ENCODE measurements around the gene DOP1B. TPM values are rescaled to one million over a fixed set of nuclear protein-coding genes. Genes with fewer than 3 reads are reported as not detected.
A peak's percentile ranks its signal among the peaks of the same experiment; 100 is the strongest.

The DOP1B gene
- total and polyA plus RNA-seq, 10 of the 15 experiments (the other 5 are each of a cell fraction or from before 2014, with no cell fraction given): 1.2 to 12.2 (median 4.3) TPM

DNA sequence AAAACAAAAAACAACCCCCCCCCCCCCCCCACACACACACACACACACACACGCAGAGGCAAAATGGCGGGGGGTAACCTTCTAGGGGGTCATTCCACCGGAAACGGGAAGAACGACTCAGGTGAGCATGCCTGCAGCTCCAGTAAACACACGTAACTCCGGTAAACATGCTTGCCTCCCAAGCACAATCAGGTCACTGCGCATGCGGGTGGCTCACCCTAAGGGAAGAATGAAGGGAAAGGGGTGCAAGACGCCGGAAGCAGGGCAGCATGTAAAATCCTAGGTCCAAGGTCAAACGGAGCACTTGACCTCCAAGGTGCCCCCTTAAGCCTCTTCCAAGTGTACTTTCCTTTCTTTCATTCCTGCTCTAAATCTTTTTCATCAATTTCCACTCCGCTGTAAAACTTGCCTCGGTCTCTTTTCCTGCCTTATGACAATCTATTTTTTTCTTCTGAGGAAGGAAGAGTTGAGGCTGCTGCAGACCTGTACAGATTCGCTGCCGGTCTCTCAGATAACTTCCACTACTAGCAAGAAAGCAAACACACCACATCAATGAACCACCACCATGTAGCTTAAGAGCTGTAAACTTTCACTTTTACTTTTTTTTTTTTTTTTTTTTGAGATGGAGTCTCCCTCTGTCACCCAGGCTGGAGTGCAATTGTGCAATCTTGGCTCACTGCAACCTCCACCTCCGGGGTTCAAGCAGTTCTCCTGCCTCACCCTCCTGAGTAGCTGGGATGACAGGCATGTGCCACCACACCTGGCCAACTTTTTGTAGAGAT is 42.8 kb upstream of the DOP1B start (continued):
- TF ChIP-seq LARP7 (IDR thresholded peaks at IDR 0.05) (no peak), ETV6 (conservative IDR thresholded peaks at IDR 0.05 in 1 of 2, IDR thresholded peaks at IDR 0.05 in 1 of 2; ENCODE audit: borderline replicate concordance in 1 of 2, low read depth in 1 of 2) (peak in 1 of 2 experiments; percentile 23; a peak in 1 of 4 replicates), RUNX3 (IDR thresholded peaks at IDR 0.05; ENCODE audit: low read length) (peak; percentile 58), TCF7 (IDR thresholded peaks at IDR 0.05; ENCODE audit: borderline replicate concordance) (peak; percentile 65), MEF2B (IDR thresholded peaks at IDR 0.05; ENCODE audit: partially characterized antibody, poor library complexity, severe bottlenecking) (no peak)
- TF ChIP-seq, protein P1, sequence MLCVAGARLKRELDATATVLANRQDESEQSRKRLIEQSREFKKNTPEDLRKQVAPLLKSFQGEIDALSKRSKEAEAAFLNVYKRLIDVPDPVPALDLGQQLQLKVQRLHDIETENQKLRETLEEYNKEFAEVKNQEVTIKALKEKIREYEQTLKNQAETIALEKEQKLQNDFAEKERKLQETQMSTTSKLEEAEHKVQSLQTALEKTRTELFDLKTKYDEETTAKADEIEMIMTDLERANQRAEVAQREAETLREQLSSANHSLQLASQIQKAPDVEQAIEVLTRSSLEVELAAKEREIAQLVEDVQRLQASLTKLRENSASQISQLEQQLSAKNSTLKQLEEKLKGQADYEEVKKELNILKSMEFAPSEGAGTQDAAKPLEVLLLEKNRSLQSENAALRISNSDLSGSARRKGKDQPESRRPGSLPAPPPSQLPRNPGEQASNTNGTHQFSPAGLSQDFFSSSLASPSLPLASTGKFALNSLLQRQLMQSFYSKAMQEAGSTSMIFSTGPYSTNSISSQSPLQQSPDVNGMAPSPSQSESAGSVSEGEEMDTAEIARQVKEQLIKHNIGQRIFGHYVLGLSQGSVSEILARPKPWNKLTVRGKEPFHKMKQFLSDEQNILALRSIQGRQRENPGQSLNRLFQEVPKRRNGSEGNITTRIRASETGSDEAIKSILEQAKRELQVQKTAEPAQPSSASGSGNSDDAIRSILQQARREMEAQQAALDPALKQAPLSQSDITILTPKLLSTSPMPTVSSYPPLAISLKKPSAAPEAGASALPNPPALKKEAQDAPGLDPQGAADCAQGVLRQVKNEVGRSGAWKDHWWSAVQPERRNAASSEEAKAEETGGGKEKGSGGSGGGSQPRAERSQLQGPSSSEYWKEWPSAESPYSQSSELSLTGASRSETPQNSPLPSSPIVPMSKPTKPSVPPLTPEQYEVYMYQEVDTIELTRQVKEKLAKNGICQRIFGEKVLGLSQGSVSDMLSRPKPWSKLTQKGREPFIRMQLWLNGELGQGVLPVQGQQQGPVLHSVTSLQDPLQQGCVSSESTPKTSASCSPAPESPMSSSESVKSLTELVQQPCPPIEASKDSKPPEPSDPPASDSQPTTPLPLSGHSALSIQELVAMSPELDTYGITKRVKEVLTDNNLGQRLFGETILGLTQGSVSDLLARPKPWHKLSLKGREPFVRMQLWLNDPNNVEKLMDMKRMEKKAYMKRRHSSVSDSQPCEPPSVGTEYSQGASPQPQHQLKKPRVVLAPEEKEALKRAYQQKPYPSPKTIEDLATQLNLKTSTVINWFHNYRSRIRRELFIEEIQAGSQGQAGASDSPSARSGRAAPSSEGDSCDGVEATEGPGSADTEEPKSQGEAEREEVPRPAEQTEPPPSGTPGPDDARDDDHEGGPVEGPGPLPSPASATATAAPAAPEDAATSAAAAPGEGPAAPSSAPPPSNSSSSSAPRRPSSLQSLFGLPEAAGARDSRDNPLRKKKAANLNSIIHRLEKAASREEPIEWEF (IDR thresholded peaks at IDR 0.05; ENCODE audit: insufficient replicate concordance, low read depth, low read length): no peak
